GM12873 (cell line): ENCODE results near the gene TIMM23.

Experiments
- CTCF ChIP-seq: IDR thresholded peaks from 2 replicates; pipeline ENCODE4 v1.5.1; 2012; ENCODE audit warnings: low read depth, mild to moderate bottlenecking, moderate library complexity, low read length, control low read depth; ENCODE audit not compliant: insufficient read depth; ENCODE audit errors: missing control alignments

TIMM23 gene

DNA sequence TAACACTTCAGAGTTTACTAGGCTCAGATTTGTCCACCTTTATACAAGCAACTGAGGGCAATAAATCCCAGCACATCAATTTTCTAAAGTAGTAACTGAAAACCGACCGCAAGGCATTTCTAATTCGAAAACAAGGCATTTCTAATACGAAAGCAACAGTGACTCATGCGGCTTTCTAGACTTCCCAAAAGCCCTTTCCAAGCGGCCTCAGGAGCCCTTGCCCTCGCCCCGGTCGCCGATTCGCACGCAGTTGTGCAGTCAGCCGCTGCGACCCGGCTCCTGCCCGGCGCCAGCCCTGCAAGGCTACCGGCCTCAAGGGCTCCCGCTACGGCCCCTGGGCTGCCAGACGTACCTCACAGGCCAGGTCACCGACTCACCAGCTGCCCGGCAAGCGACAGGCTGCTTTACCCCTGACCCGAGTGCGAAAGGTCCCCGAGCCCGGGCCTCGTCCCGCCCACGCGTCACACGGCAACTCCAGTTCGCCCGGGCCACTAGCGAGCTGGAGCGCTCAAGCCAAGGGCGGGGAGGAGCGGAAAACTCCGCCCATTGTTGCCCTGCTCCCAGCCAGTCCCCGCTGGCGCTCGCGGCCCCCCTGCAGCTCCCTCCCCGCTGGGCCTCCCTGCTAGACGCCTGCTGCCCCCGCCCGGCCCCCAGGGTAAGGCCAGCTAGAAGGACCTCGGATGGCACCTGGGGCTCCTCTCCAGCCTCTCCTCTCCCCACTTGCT, 50.9 kb downstream of the TIMM23 start:
- no peak for TF ChIP-seq CTCF

- no peak for TF ChIP-seq CTCF
These were observed 52.7 kb downstream of the TIMM23 start for GRCh38 chr10:46024948-46025347.

DNA sequence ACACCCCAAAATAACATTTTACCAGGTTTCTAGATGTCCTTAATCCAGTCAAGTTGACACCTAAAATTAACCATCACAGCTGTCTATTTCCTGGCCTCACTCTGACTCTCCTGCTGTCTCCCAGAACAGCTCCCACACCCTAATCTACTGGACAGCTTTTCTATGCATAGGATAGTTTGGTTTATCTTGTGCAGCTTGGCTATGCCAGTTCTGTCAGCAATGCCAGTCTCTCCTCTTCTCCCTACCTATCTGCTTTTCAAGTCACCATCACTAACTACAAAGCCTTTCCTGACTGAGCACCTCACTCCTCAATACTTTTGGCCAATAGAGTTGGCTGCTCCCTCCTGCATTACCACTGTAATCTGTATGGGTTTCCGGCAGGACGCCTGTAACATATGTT, 53.1 kb downstream of the TIMM23 start:
- TF ChIP-seq CTCF, result no peak

- TF ChIP-seq CTCF, result no peak
These were observed 53.8 kb downstream of the TIMM23 start for GRCh38 chr10:46026106-46026505.

GRCh38 chr10:46028584-46029460, 56.5 kb downstream of the TIMM23 start:
- TF ChIP-seq CTCF, result peak; percentile 71

GRCh38 chr10:46029461-46030030, 57.3 kb downstream of the TIMM23 start:
- TF ChIP-seq CTCF, result no peak
